SU-DHL-6 (cell line): ENCODE results near the gene M1AP.
A peak's percentile ranks its signal among the peaks of the same experiment; 100 is the strongest.

Experiments
- H2AFZ ChIP-seq: fragments of 200-600 bp; sonication (generic); 2 replicates; pipeline ENCODE4 v1.6.1; 2014; ENCODE audit warnings: low read depth, mild to moderate bottlenecking, moderate library complexity, mixed read lengths, antibody characterized with exemption, low read length; ENCODE audit not compliant: severe bottlenecking
- H3F3A ChIP-seq: fragments of 200-600 bp; shearing (Covaris generic); 2 replicates; pipeline ENCODE4 v1.6.0; 2016; ENCODE audit warnings: antibody characterized with exemption, mild to moderate bottlenecking; ENCODE audit not compliant: insufficient read depth
- H3K27ac ChIP-seq: fragments of 200-600 bp; sonication (generic); 2 replicates; pipeline ENCODE4 v1.5.1; 2016; ENCODE audit warnings: low read depth, mild to moderate bottlenecking, low read length, moderate library complexity, mixed read lengths
- H3K27me3 ChIP-seq: fragments of 200-600 bp; sonication (generic), shearing (Covaris generic); 2 replicates; pipeline ENCODE4 v1.6.0; 2014; ENCODE audit warnings: mild to moderate bottlenecking, low read length
- H3K36me3 ChIP-seq: fragments of 200-600 bp; sonication (generic); 2 replicates; pipeline ENCODE4 v1.6.1; 2014; ENCODE audit warnings: mild to moderate bottlenecking, low read length, mixed read lengths
- H3K4me2 ChIP-seq: fragments of 300-600, 200-600 bp; shearing (Covaris generic), sonication (generic); 2 replicates; pipeline ENCODE4 v1.6.0; 2014; ENCODE audit warnings: low read length, low read depth, mild to moderate bottlenecking; ENCODE audit not compliant: poor library complexity, severe bottlenecking
- H3K4me3 ChIP-seq: fragments of 200-600 bp; sonication (generic); 2 replicates; pipeline ENCODE4 v1.5.1; 2014; ENCODE audit warnings: antibody characterized with exemption, low read length, mild to moderate bottlenecking, mixed read lengths; ENCODE audit not compliant: insufficient read depth, poor library complexity, severe bottlenecking
- H3K79me2 ChIP-seq: fragments of 200-600 bp; sonication (generic); 2 replicates; pipeline ENCODE4 v1.6.1; 2014; ENCODE audit warnings: mild to moderate bottlenecking, low read length, moderate library complexity; ENCODE audit not compliant: insufficient read depth
- H3K9ac ChIP-seq: fragments of 200-600 bp; sonication (generic); 2 replicates; pipeline ENCODE4 v1.7.0; 2014; ENCODE audit warnings: mild to moderate bottlenecking, low read length
- H3K9me2 ChIP-seq: fragments of 200-600 bp; sonication (generic); replicated peaks from 2 replicates; pipeline ENCODE4 v1.6.1; 2014; ENCODE audit warnings: low read length; ENCODE audit not compliant: insufficient read depth
- H3K9me3 ChIP-seq: fragments of 200-600 bp; sonication (generic); 2 replicates; pipeline ENCODE4 v1.6.1; 2014; ENCODE audit warnings: low read length, mixed read lengths; ENCODE audit not compliant: insufficient read depth
- H4K20me1 ChIP-seq: fragments of 200-600 bp; sonication (generic); 2 replicates; pipeline ENCODE4 v1.6.1; 2014; ENCODE audit warnings: low read depth, mild to moderate bottlenecking, antibody characterized with exemption, low read length, moderate library complexity, mixed read lengths
- EZH2phosphoT487 ChIP-seq: fragments of 200-600 bp; sonication (generic), shearing (Covaris generic); conservative IDR thresholded peaks from 2 replicates; pipeline ENCODE4 v1.6.1; 2018; ENCODE audit warnings: mild to moderate bottlenecking, antibody characterized with exemption, low read length, moderate library complexity, mixed read lengths
- TF ChIP-seq, protein P1 (sequence below): fragments of 200-600 bp; sonication (generic); IDR thresholded peaks from one replicate; pipeline ENCODE4 v1.5.1; 2017; ENCODE audit warnings: antibody characterized with exemption, mild to moderate bottlenecking, low read length, moderate library complexity; ENCODE audit not compliant: insufficient read depth, poor library complexity, severe bottlenecking

The M1AP gene

DNA sequence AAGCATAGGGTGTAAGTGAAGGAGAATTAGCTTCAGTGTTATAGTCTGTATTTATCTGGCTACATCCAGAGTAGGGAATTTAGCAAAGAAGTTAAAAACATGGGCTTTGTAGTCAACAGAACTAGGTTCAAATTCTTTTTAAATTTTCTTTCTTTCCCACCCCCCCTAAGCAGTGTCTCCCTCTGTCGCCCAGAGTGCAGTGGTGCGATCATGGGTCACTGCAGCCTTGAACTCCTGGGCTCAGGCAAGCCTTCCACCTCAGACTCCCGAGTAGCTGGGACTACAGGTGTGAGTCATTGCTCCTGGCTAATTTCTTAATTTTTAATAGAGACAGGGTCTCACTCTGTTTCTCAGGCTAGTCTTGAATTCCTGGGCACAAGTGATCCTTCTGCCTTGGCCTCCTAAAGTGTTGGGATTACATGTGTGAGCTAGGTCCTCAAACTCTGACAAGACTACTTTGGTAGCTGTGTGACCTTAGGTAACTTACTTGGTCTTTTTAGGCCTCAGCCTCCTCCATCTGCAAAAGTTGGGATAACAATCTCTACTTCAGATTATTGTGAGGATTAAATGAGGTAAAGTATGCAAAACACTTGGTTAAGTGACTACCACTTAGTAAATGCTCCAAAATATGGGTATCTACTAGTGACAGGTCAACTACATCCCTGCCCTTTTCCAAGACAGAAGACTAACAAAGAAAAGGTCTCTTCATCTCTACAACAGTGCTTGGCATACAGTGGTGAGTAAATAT, 75.8 kb downstream of the M1AP start:
- Histone ChIP-seq H3K27ac (no peak overlapping the region), H3K9me2 (no peaks in the 10 kb centered on the region), H3K9me3 (no peaks in the 10 kb centered on the region), H3K4me2 (no peak overlapping the region), H3K4me3 (no peak overlapping the region), H2AFZ (no peak overlapping the region), H3F3A (0 out of 2 replicates have a peak, but pooled peaks cover 5% of the 10 kb centered on the region), H3K36me3 (no peaks in the 10 kb centered on the region), H3K9ac (no peak overlapping the region), H3K79me2 (no peaks in the 10 kb centered on the region), H4K20me1 (no peaks in the 10 kb centered on the region), H3K27me3 (no peaks in the 10 kb centered on the region)
- TF ChIP-seq, protein P1, sequence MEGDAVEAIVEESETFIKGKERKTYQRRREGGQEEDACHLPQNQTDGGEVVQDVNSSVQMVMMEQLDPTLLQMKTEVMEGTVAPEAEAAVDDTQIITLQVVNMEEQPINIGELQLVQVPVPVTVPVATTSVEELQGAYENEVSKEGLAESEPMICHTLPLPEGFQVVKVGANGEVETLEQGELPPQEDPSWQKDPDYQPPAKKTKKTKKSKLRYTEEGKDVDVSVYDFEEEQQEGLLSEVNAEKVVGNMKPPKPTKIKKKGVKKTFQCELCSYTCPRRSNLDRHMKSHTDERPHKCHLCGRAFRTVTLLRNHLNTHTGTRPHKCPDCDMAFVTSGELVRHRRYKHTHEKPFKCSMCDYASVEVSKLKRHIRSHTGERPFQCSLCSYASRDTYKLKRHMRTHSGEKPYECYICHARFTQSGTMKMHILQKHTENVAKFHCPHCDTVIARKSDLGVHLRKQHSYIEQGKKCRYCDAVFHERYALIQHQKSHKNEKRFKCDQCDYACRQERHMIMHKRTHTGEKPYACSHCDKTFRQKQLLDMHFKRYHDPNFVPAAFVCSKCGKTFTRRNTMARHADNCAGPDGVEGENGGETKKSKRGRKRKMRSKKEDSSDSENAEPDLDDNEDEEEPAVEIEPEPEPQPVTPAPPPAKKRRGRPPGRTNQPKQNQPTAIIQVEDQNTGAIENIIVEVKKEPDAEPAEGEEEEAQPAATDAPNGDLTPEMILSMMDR, result no peak
- no peak for TF ChIP-seq EZH2phosphoT487

- Histone ChIP-seq H3K79me2 (no peaks in the 10 kb centered on the region), H3F3A (0 out of 2 replicates have a peak, but pooled peaks cover 5% of the 10 kb centered on the region), H3K36me3 (no peaks in the 10 kb centered on the region), H3K4me3 (no peak overlapping the region), H3K4me2 (peak overlapping the region; percentile 25), H2AFZ (peak overlapping the region; percentile 27), H3K9me2 (no peaks in the 10 kb centered on the region), H3K27ac (no peak overlapping the region), H3K27me3 (no peaks in the 10 kb centered on the region), H4K20me1 (no peaks in the 10 kb centered on the region), H3K9ac (no peak overlapping the region), H3K9me3 (no peaks in the 10 kb centered on the region)
- TF ChIP-seq, protein P1, result no peak
- TF ChIP-seq EZH2phosphoT487, result no peak
Observed at GRCh38 chr2:74571058-74571457, 77.1 kb downstream of the M1AP start.

DNA sequence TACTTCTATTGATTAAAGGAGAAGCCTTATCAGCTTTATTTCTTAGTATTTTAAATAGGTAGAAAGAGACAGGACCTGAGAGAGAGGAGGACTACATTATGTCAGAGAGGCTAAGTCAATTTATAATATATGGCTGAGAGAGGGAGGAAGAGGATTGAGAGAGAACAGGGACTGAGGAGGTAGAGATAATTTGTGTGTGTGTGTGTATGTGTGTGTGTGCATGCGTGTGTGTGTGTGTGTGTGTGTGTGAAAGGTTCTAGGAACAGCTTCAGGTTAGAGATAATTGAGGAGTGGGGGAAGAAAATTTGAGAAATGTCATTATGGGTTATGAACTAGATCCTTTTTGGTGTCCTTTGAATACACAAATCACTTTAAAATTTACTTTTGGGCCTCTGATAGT, 78.4 kb downstream of the M1AP start:
- no peak overlapping the region for H3K9ac ChIP-seq
- no peak overlapping the region for H2AFZ ChIP-seq
- H3K27ac ChIP-seq, result no peak overlapping the region
- no peaks in the 10 kb centered on the region for H3K36me3 ChIP-seq
- H3K9me2 ChIP-seq, result no peaks in the 10 kb centered on the region
- H3K4me3 ChIP-seq, result no peak overlapping the region
- no peak overlapping the region for H3K4me2 ChIP-seq
- no peaks in the 10 kb centered on the region for H4K20me1 ChIP-seq
- H3K9me3 ChIP-seq, result no peaks in the 10 kb centered on the region
- TF ChIP-seq EZH2phosphoT487, result no peak
- TF ChIP-seq, protein P1, result no peak
- H3K79me2 ChIP-seq, result no peaks in the 10 kb centered on the region
- no peaks in the 10 kb centered on the region for H3K27me3 ChIP-seq
- H3F3A ChIP-seq, result 0 out of 2 replicates have a peak, but pooled peaks cover 5% of the 10 kb centered on the region
